ENCODE results near the gene MTLN. TPM values are rescaled to one million over a fixed set of nuclear protein-coding genes. Genes with fewer than 3 reads are reported as not detected.
"Not testable (repeated sequence)": the region's sequence is repeated elsewhere in the genome, so short reads cannot be mapped to it uniquely, and the experiment has no call there.

MTLN gene
- total and polyA plus RNA-seq, 9 donors: 28.6 to 106 (median 52.2) TPM

- H3K27me3 ChIP-seq (ENCODE audit: control insufficient read depth, insufficient read depth, low read length): no peaks in the 10 kb centered on the region
- H3K27ac ChIP-seq (ENCODE audit: low read length): peak within 1 kb of the TSS; percentile 62
- H3K4me1 ChIP-seq (ENCODE audit: control insufficient read depth, insufficient read depth, low read length): peaks cover 2% of the 10 kb centered on the region
- peaks cover 2% of the 10 kb centered on the region for H3K36me3 ChIP-seq (ENCODE audit: control insufficient read depth, insufficient read depth, low read length)
- no peaks in the 10 kb centered on the region for H3K9me3 ChIP-seq (replicated peaks; ENCODE audit: control insufficient read depth, low read depth, low read length)
- peak within 1 kb of the TSS; percentile 67 for H3K4me3 ChIP-seq (ENCODE audit: low read length)
- WGBS (ENCODE audit: insufficient coverage): under 1% methylated on average over 38 of the region's 43 CpGs
- peak; percentile 92 for DNase-seq
These were observed 7.7 kb downstream of the MTLN start, which contains the start of gene NPHP1 for GRCh38 chr2:110204408-110205385. Gene NPHP1 (minus strand): TSS chr2:110205013. CDS start chr2:110204968, 45 bp downstream.

GRCh38 chr2:110198016-110198415, 14.3 kb downstream of the MTLN start:
- H3K27ac ChIP-seq (ENCODE audit: low read length): no peak overlapping the region
- no peaks in the 10 kb centered on the region for H3K4me1 ChIP-seq (ENCODE audit: control insufficient read depth, insufficient read depth, low read length)
- H3K27me3 ChIP-seq (ENCODE audit: control insufficient read depth, insufficient read depth, low read length): no peaks in the 10 kb centered on the region
- no peak for DNase-seq
- WGBS (ENCODE audit: insufficient coverage): 100% methylated on average over 2 of the region's 3 CpGs
- H3K4me3 ChIP-seq (ENCODE audit: low read length): no peak overlapping the region
- no peaks in the 10 kb centered on the region for H3K36me3 ChIP-seq (ENCODE audit: control insufficient read depth, insufficient read depth, low read length)
- no peaks in the 10 kb centered on the region for H3K9me3 ChIP-seq (replicated peaks; ENCODE audit: control insufficient read depth, low read depth, low read length)

- DNase-seq: no peak
- no peak overlapping the region for H3K4me3 ChIP-seq (ENCODE audit: low read length)
- no peaks in the 10 kb centered on the region for H3K9me3 ChIP-seq (replicated peaks; ENCODE audit: control insufficient read depth, low read depth, low read length)
- no CpG with 5 or more reads among the region's 4 CpGs for WGBS (ENCODE audit: insufficient coverage)
- H3K27ac ChIP-seq (ENCODE audit: low read length): no peak overlapping the region
- H3K36me3 ChIP-seq (ENCODE audit: control insufficient read depth, insufficient read depth, low read length): no peaks in the 10 kb centered on the region
- H3K27me3 ChIP-seq (ENCODE audit: control insufficient read depth, insufficient read depth, low read length): no peaks in the 10 kb centered on the region
- H3K4me1 ChIP-seq (ENCODE audit: control insufficient read depth, insufficient read depth, low read length): no peaks in the 10 kb centered on the region
These were observed 14.9 kb downstream of the MTLN start for GRCh38 chr2:110197452-110197851.

GRCh38 chr2:110190169-110190568, 22.2 kb downstream of the MTLN start:
- not testable (repeated sequence) for H3K27me3 ChIP-seq (ENCODE audit: control insufficient read depth, insufficient read depth, low read length); H3K9me3 ChIP-seq (replicated peaks; ENCODE audit: control insufficient read depth, low read depth, low read length); H3K4me3 ChIP-seq (ENCODE audit: low read length); H3K4me1 ChIP-seq (ENCODE audit: control insufficient read depth, insufficient read depth, low read length); H3K36me3 ChIP-seq (ENCODE audit: control insufficient read depth, insufficient read depth, low read length); H3K27ac ChIP-seq (ENCODE audit: low read length); DNase-seq
- WGBS (ENCODE audit: insufficient coverage): 97% methylated on average over 18 of the region's 23 CpGs

- Histone ChIP-seq H3K4me3 (ENCODE audit: low read length) (no peak overlapping the region), H3K27ac (ENCODE audit: low read length) (no peak overlapping the region), H3K27me3 (ENCODE audit: control insufficient read depth, insufficient read depth, low read length) (no peaks in the 10 kb centered on the region), H3K9me3 (replicated peaks; ENCODE audit: control insufficient read depth, low read depth, low read length) (peaks cover 12% of the 10 kb centered on the region), H3K36me3 (ENCODE audit: control insufficient read depth, insufficient read depth, low read length) (no peaks in the 10 kb centered on the region), H3K4me1 (ENCODE audit: control insufficient read depth, insufficient read depth, low read length) (no peaks in the 10 kb centered on the region)
- DNase-seq: peak; percentile 7
- no CpG with 5 or more reads among the region's 2 CpGs for WGBS (ENCODE audit: insufficient coverage)
These were observed 29.9 kb downstream of the MTLN start for GRCh38 chr2:110182449-110182848.

- Histone ChIP-seq H3K36me3 (ENCODE audit: control insufficient read depth, insufficient read depth, low read length) (no peaks in the 10 kb centered on the region), H3K27ac (ENCODE audit: low read length) (no peak overlapping the region), H3K4me3 (ENCODE audit: low read length) (no peak overlapping the region), H3K4me1 (ENCODE audit: control insufficient read depth, insufficient read depth, low read length) (no peaks in the 10 kb centered on the region), H3K27me3 (ENCODE audit: control insufficient read depth, insufficient read depth, low read length) (no peaks in the 10 kb centered on the region), H3K9me3 (replicated peaks; ENCODE audit: control insufficient read depth, low read depth, low read length) (peaks cover 8% of the 10 kb centered on the region)
- DNase-seq: no peak
These were observed 32.3 kb downstream of the MTLN start for GRCh38 chr2:110180036-110180435.

- WGBS (ENCODE audit: insufficient coverage): no CpG with 5 or more reads among the region's 1 CpG
- no peaks in the 10 kb centered on the region for H3K36me3 ChIP-seq (ENCODE audit: control insufficient read depth, insufficient read depth, low read length)
- no peaks in the 10 kb centered on the region for H3K27me3 ChIP-seq (ENCODE audit: control insufficient read depth, insufficient read depth, low read length)
- no peak overlapping the region for H3K27ac ChIP-seq (ENCODE audit: low read length)
- no peaks in the 10 kb centered on the region for H3K9me3 ChIP-seq (replicated peaks; ENCODE audit: control insufficient read depth, low read depth, low read length)
- no peak for DNase-seq
- no peaks in the 10 kb centered on the region for H3K4me1 ChIP-seq (ENCODE audit: control insufficient read depth, insufficient read depth, low read length)
- no peak overlapping the region for H3K4me3 ChIP-seq (ENCODE audit: low read length)
These were observed 38.8 kb downstream of the MTLN start for GRCh38 chr2:110173523-110173922.

- DNase-seq: no peak
- Histone ChIP-seq H3K36me3 (ENCODE audit: control insufficient read depth, insufficient read depth, low read length) (no peaks in the 10 kb centered on the region), H3K4me3 (ENCODE audit: low read length) (no peak overlapping the region), H3K27me3 (ENCODE audit: control insufficient read depth, insufficient read depth, low read length) (no peaks in the 10 kb centered on the region), H3K27ac (ENCODE audit: low read length) (no peak overlapping the region), H3K4me1 (ENCODE audit: control insufficient read depth, insufficient read depth, low read length) (no peaks in the 10 kb centered on the region), H3K9me3 (replicated peaks; ENCODE audit: control insufficient read depth, low read depth, low read length) (no peaks in the 10 kb centered on the region)
- 85% methylated on average over 5 of the region's 6 CpGs for WGBS (ENCODE audit: insufficient coverage)
These were observed 39.8 kb downstream of the MTLN start for GRCh38 chr2:110172506-110172905.

GRCh38 chr2:110170102-110170501, 42.2 kb downstream of the MTLN start:
- peak; percentile 40 for DNase-seq
- Histone ChIP-seq H3K36me3 (ENCODE audit: control insufficient read depth, insufficient read depth, low read length) (no peaks in the 10 kb centered on the region), H3K4me1 (ENCODE audit: control insufficient read depth, insufficient read depth, low read length) (no peaks in the 10 kb centered on the region), H3K27me3 (ENCODE audit: control insufficient read depth, insufficient read depth, low read length) (no peaks in the 10 kb centered on the region), H3K27ac (ENCODE audit: low read length) (no peak overlapping the region), H3K9me3 (replicated peaks; ENCODE audit: control insufficient read depth, low read depth, low read length) (no peaks in the 10 kb centered on the region), H3K4me3 (ENCODE audit: low read length) (no peak overlapping the region)
- 100% methylated on average over 1 of the region's 3 CpGs for WGBS (ENCODE audit: insufficient coverage)

GRCh38 chr2:110167326-110168000, 44.9 kb downstream of the MTLN start:
- H3K27ac ChIP-seq (ENCODE audit: low read length): no peak overlapping the region
- H3K9me3 ChIP-seq (replicated peaks; ENCODE audit: control insufficient read depth, low read depth, low read length): no peaks in the 10 kb centered on the region
- peaks cover 4% of the 10 kb centered on the region for H3K36me3 ChIP-seq (ENCODE audit: control insufficient read depth, insufficient read depth, low read length)
- H3K27me3 ChIP-seq (ENCODE audit: control insufficient read depth, insufficient read depth, low read length): no peaks in the 10 kb centered on the region
- DNase-seq: no peak
- no peak overlapping the region for H3K4me3 ChIP-seq (ENCODE audit: low read length)
- 61% methylated on average over 4 of the region's 5 CpGs for WGBS (ENCODE audit: insufficient coverage)
- H3K4me1 ChIP-seq (ENCODE audit: control insufficient read depth, insufficient read depth, low read length): no peaks in the 10 kb centered on the region
